ENCODE measurements around the gene THRB. TPM values are rescaled to one million over a fixed set of nuclear protein-coding genes. Genes with fewer than 3 reads are reported as not detected.

THRB gene
- polyA plus RNA-seq, 2 of the 4 experiments (the other 2 are of a cell fraction) = 2.0 to 2.3 TPM

DNA sequence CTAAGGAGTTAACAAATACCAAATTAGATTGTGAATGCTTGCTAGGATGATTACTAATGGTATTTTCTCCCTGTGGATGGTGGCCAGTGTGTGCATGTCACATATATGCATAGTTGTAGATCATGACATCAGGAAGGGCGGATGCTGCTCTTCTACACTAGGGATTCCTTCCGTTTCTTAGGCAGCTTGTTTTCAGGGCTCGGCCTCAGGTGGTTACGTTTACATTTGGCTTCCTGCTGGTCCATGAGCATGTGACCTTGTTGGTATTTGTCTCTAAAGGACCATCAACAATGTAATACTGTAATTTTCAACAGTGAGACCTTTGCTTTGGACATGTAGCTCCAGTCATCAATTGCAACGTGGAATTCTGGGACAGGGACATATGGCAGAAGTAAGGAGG is 328.1 kb downstream of the THRB start:
- H3K4me2 ChIP-seq = no peak overlapping the region
- ChIA-PET POLR2A (no interaction called here), CTCF (interaction anchor here (2.0 to 3.2 kb wide), 2 partner anchors 14 to 20 kb away, joined by 6 to 13 read pairs; no protein-coding TSS in a partner anchor)
- H3K4me3 ChIP-seq = no peak overlapping the region
- no peaks in the 10 kb centered on the region for H3K4me1 ChIP-seq
- DNase-seq (ENCODE audit: low read depth in 1 of 2, low spot score in 1 of 2) (no peak), FAIRE-seq (no peak), ATAC-seq (no peak)
- WGBS (ENCODE audit: missing lambda C conversion rate) = 77% methylated on average over 5 of the region's 5 CpGs
- no peaks in the 10 kb centered on the region for H3K9me3 ChIP-seq
- no peak for TF ChIP-seq CEBPB (IDR thresholded peaks at IDR 0.05)
- TF ChIP-seq RCOR1 (IDR thresholded peaks at IDR 0.05; ENCODE audit: low read depth, low read length) = no peak
- no peak for TF ChIP-seq ESRRA (IDR thresholded peaks at IDR 0.05; ENCODE audit: borderline replicate concordance, low read length)
- no peak for TF ChIP-seq JUNB (IDR thresholded peaks at IDR 0.05)
- TF ChIP-seq FOXS1 (CRISPR knock-in tag; IDR thresholded peaks at IDR 0.05) = no peak
- no peak for TF ChIP-seq FOSB (CRISPR knock-in tag; IDR thresholded peaks at IDR 0.05)
- no peak for TF ChIP-seq MAFK (IDR thresholded peaks at IDR 0.05; ENCODE audit: partially characterized antibody)
- no peak for TF ChIP-seq RAD21 (conservative IDR thresholded peaks at IDR 0.05 in 1 of 2, IDR thresholded peaks at IDR 0.05 in 1 of 2)
- TF ChIP-seq HOXB5 (CRISPR knock-in tag; IDR thresholded peaks at IDR 0.05) = no peak
- TF ChIP-seq SMC3 (IDR thresholded peaks at IDR 0.05) = no peak
- no peak for TF ChIP-seq NPAS2 (CRISPR knock-in tag; IDR thresholded peaks at IDR 0.05; ENCODE audit: borderline replicate concordance)
- TF ChIP-seq, protein P1, sequence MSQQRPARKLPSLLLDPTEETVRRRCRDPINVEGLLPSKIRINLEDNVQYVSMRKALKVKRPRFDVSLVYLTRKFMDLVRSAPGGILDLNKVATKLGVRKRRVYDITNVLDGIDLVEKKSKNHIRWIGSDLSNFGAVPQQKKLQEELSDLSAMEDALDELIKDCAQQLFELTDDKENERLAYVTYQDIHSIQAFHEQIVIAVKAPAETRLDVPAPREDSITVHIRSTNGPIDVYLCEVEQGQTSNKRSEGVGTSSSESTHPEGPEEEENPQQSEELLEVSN (IDR thresholded peaks at IDR 0.05; ENCODE audit: borderline replicate concordance, low read depth) = no peak
- TF ChIP-seq, protein P2, sequence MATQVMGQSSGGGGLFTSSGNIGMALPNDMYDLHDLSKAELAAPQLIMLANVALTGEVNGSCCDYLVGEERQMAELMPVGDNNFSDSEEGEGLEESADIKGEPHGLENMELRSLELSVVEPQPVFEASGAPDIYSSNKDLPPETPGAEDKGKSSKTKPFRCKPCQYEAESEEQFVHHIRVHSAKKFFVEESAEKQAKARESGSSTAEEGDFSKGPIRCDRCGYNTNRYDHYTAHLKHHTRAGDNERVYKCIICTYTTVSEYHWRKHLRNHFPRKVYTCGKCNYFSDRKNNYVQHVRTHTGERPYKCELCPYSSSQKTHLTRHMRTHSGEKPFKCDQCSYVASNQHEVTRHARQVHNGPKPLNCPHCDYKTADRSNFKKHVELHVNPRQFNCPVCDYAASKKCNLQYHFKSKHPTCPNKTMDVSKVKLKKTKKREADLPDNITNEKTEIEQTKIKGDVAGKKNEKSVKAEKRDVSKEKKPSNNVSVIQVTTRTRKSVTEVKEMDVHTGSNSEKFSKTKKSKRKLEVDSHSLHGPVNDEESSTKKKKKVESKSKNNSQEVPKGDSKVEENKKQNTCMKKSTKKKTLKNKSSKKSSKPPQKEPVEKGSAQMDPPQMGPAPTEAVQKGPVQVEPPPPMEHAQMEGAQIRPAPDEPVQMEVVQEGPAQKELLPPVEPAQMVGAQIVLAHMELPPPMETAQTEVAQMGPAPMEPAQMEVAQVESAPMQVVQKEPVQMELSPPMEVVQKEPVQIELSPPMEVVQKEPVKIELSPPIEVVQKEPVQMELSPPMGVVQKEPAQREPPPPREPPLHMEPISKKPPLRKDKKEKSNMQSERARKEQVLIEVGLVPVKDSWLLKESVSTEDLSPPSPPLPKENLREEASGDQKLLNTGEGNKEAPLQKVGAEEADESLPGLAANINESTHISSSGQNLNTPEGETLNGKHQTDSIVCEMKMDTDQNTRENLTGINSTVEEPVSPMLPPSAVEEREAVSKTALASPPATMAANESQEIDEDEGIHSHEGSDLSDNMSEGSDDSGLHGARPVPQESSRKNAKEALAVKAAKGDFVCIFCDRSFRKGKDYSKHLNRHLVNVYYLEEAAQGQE (IDR thresholded peaks at IDR 0.05) = no peak
- TF ChIP-seq ZNF302 (CRISPR knock-in tag; IDR thresholded peaks at IDR 0.05) = no peak
- no peak for TF ChIP-seq POLR2AphosphoS2 (conservative IDR thresholded peaks at IDR 0.05; ENCODE audit: low read length)
- no peak for TF ChIP-seq MAZ (IDR thresholded peaks at IDR 0.05; ENCODE audit: borderline replicate concordance, low read depth, low read length)
- TF ChIP-seq JUN (IDR thresholded peaks at IDR 0.05) = no peak
- TF ChIP-seq, protein P3, sequence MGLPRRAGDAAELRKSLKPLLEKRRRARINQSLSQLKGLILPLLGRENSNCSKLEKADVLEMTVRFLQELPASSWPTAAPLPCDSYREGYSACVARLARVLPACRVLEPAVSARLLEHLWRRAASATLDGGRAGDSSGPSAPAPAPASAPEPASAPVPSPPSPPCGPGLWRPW (IDR thresholded peaks at IDR 0.05) = no peak
- no peak for TF ChIP-seq RFX5 (IDR thresholded peaks at IDR 0.05)
- TF ChIP-seq ZC3H11A (IDR thresholded peaks at IDR 0.05) = no peak
- H3K27ac ChIP-seq = no peak overlapping the region

DNA sequence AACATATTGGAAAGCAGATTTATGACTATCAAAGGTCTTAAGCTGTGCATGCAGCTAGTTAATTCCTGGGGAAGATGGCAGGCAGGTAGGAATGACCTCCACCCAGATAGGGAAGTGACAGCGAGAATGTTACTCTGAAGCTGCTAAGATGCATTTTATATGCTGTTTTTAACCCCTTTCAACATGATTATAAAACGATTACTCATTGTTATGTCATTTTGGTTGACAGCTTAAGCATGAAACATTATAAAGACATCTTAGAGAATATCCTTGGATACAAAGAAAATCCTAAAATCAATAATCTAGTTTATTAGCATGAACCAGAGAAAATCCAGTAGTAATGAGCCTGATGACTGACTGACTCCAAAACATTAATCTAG is 329.1 kb downstream of the THRB start:
- ATAC-seq = no peak
- FAIRE-seq = no peak
- POLR2A ChIA-PET = no interaction called here

More for the DNA sequence above, 329.1 kb downstream of the THRB start:
- Histone ChIP-seq H3K4me3 (no peak overlapping the region), H3K27ac (no peak overlapping the region), H3K4me1 (no peaks in the 10 kb centered on the region), H3K9me3 (no peaks in the 10 kb centered on the region), H3K4me2 (no peak overlapping the region)
- CTCF ChIA-PET = interaction anchor here (1.5 to 3.2 kb wide), 3 partner anchors 11 to 20 kb away, joined by 4 to 13 read pairs (median 6); no protein-coding TSS in a partner anchor
- DNase-seq (ENCODE audit: low read depth in 1 of 2, low spot score in 1 of 2) = no peak
- TF ChIP-seq ZNF302 (CRISPR knock-in tag; IDR thresholded peaks at IDR 0.05) (no peak), RAD21 (conservative IDR thresholded peaks at IDR 0.05 in 1 of 2, IDR thresholded peaks at IDR 0.05 in 1 of 2) (no peak), RARB (CRISPR knock-in tag; IDR thresholded peaks at IDR 0.05) (no peak), BHLHE40 (IDR thresholded peaks at IDR 0.05; ENCODE audit: low read depth, low read length) (no peak), PHF8 (IDR thresholded peaks at IDR 0.05; ENCODE audit: borderline replicate concordance, low read depth) (no peak), NFE2L2 (conservative IDR thresholded peaks at IDR 0.05; ENCODE audit: low read length) (no peak), NPAS2 (CRISPR knock-in tag; IDR thresholded peaks at IDR 0.05; ENCODE audit: borderline replicate concordance) (no peak), RFX5 (IDR thresholded peaks at IDR 0.05) (no peak), CHD2 (IDR thresholded peaks at IDR 0.05; ENCODE audit: low read length, partially characterized antibody) (no peak), HOXB13 (CRISPR knock-in tag; IDR thresholded peaks at IDR 0.05; ENCODE audit: low read depth) (no peak), TFCP2L1 (CRISPR knock-in tag; IDR thresholded peaks at IDR 0.05) (no peak), HDAC2 (IDR thresholded peaks at IDR 0.05) (no peak), FOSB (CRISPR knock-in tag; IDR thresholded peaks at IDR 0.05) (no peak), EHF (CRISPR knock-in tag; IDR thresholded peaks at IDR 0.05) (no peak), NR3C1 (IDR thresholded peaks at IDR 0.05) (no peak)
- TF ChIP-seq, protein P4, sequence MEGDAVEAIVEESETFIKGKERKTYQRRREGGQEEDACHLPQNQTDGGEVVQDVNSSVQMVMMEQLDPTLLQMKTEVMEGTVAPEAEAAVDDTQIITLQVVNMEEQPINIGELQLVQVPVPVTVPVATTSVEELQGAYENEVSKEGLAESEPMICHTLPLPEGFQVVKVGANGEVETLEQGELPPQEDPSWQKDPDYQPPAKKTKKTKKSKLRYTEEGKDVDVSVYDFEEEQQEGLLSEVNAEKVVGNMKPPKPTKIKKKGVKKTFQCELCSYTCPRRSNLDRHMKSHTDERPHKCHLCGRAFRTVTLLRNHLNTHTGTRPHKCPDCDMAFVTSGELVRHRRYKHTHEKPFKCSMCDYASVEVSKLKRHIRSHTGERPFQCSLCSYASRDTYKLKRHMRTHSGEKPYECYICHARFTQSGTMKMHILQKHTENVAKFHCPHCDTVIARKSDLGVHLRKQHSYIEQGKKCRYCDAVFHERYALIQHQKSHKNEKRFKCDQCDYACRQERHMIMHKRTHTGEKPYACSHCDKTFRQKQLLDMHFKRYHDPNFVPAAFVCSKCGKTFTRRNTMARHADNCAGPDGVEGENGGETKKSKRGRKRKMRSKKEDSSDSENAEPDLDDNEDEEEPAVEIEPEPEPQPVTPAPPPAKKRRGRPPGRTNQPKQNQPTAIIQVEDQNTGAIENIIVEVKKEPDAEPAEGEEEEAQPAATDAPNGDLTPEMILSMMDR (IDR thresholded peaks at IDR 0.05) = no peak
- TF ChIP-seq, protein P3 (IDR thresholded peaks at IDR 0.05) = no peak
- TF ChIP-seq, protein P5, sequence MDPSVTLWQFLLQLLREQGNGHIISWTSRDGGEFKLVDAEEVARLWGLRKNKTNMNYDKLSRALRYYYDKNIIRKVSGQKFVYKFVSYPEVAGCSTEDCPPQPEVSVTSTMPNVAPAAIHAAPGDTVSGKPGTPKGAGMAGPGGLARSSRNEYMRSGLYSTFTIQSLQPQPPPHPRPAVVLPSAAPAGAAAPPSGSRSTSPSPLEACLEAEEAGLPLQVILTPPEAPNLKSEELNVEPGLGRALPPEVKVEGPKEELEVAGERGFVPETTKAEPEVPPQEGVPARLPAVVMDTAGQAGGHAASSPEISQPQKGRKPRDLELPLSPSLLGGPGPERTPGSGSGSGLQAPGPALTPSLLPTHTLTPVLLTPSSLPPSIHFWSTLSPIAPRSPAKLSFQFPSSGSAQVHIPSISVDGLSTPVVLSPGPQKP (IDR thresholded peaks at IDR 0.05; ENCODE audit: low read depth, low read length) = no peak
- 39% methylated on average over 2 of the region's 2 CpGs for WGBS (ENCODE audit: missing lambda C conversion rate)
